Measurements from ENCODE around the gene AHSG. TPM values are rescaled to one million over a fixed set of nuclear protein-coding genes. Genes with fewer than 3 reads are reported as not detected.
"Not testable (repeated sequence)": the region's sequence is repeated elsewhere in the genome, so short reads cannot be mapped to it uniquely, and the experiment has no call there.

AHSG gene
- total RNA-seq = not detected
- long read RNA-seq = 0 reads

- DNase-seq (ENCODE audit: low spot score) = no peak
Observed at GRCh38 chr3:186612721-186613636, at the start of gene AHSG. AHSG (plus strand) TSS chr3:186613060; CDS start chr3:186613142, 82 bp downstream.

GRCh38 chr3:186564586-186564985 lies 48.3 kb upstream of the AHSG start:
- DNase-seq (ENCODE audit: low spot score) = no peak

GRCh38 chr3:186566772-186567071 lies 46.1 kb upstream of the AHSG start:
- no peak for DNase-seq (ENCODE audit: low spot score)

- peak; percentile 98 for DNase-seq (ENCODE audit: low spot score)
Observed at GRCh38 chr3:186567072-186567921, 45.6 kb upstream of the AHSG start, which contains the start of gene TBCCD1. TBCCD1 (minus strand) TSS chr3:186567339; CDS start chr3:186564329, 3,010 bp downstream.

GRCh38 chr3:186569361-186569760 lies 43.5 kb upstream of the AHSG start:
- not testable (repeated sequence) for DNase-seq (ENCODE audit: low spot score)

GRCh38 chr3:186569779-186570095 lies 43.1 kb upstream of the AHSG start:
- no peak for DNase-seq (ENCODE audit: low spot score)

- peak; percentile 99 for DNase-seq (ENCODE audit: low spot score)
Observed at GRCh38 chr3:186570096-186570940, 42.5 kb upstream of the AHSG start, which contains the start of gene DNAJB11. DNAJB11 (plus strand) TSS chr3:186570720; CDS start chr3:186570898, 178 bp downstream.

- no peak for DNase-seq (ENCODE audit: low spot score)
Observed at GRCh38 chr3:186570941-186571643, 41.8 kb upstream of the AHSG start.

GRCh38 chr3:186571644-186572013 lies 41.2 kb upstream of the AHSG start:
- no peak for DNase-seq (ENCODE audit: low spot score)

GRCh38 chr3:186577521-186577920 lies 35.3 kb upstream of the AHSG start:
- DNase-seq (ENCODE audit: low spot score) = no peak

- DNase-seq (ENCODE audit: low spot score) = no peak
Observed at GRCh38 chr3:186580785-186581184, 32.1 kb upstream of the AHSG start.

- DNase-seq (ENCODE audit: low spot score) = no peak
Observed at GRCh38 chr3:186582541-186582940, 30.3 kb upstream of the AHSG start.

- no peak for DNase-seq (ENCODE audit: low spot score)
Observed at GRCh38 chr3:186583831-186584230, 29.0 kb upstream of the AHSG start.

GRCh38 chr3:186586245-186586644 lies 26.6 kb upstream of the AHSG start:
- DNase-seq (ENCODE audit: low spot score) = not testable (repeated sequence)

- no peak for DNase-seq (ENCODE audit: low spot score)
Observed at GRCh38 chr3:186587183-186587582, 25.7 kb upstream of the AHSG start.

- DNase-seq (ENCODE audit: low spot score) = no peak
Observed at GRCh38 chr3:186588632-186589031, 24.2 kb upstream of the AHSG start.

- DNase-seq (ENCODE audit: low spot score) = no peak
Observed at GRCh38 chr3:186589121-186589520, 23.7 kb upstream of the AHSG start.

GRCh38 chr3:186589856-186590579 lies 22.8 kb upstream of the AHSG start:
- DNase-seq (ENCODE audit: low spot score) = no peak

- no peak for DNase-seq (ENCODE audit: low spot score)
Observed at GRCh38 chr3:186590580-186591295, 22.1 kb upstream of the AHSG start.

Measured in mesenteric fat pad (tissue), 1 donor.